Adrenal gland (tissue), 12 donors: ENCODE data around the gene FAM83E. TPM values are rescaled to one million over a fixed set of nuclear protein-coding genes. Genes with fewer than 3 reads are reported as not detected.

Experiments used
- DNase-seq, 7 donors: peaks; one replicate each; pipeline ENCODE4 v3.0.0-alpha.2; 2019 to 2020
- H3K27ac ChIP-seq, 5 donors: fragments of 200-600 bp; sonication (generic) in 4 of 5; 1 replicate in 3 of 5; 2 replicates in 2 of 5; pipeline versions ENCODE4 v1.5.1 to v1.8.0; 2016 to 2020; ENCODE audit warnings: mild to moderate bottlenecking in 1 of 5
- H3K27me3 ChIP-seq: fragments of 200-600 bp; 2 replicates; pipeline ENCODE4 v1.8.0; 2021
- H3K36me3 ChIP-seq, 2 donors: fragments of 200-600 bp; replicated peaks in 1 of 2; 1 replicate in 1 of 2; 2 replicates in 1 of 2; pipeline versions ENCODE4 v1.5.1 to v1.8.0; 2018 to 2022
- H3K4me1 ChIP-seq, 2 donors: fragments of 200-600 bp; replicated peaks in 1 of 2; 1 replicate in 1 of 2; 2 replicates in 1 of 2; pipeline versions ENCODE4 v1.5.1 to v1.8.0; 2018 to 2021
- H3K4me3 ChIP-seq, 4 donors: fragments of 200-600 bp; sonication (generic) in 3 of 4; one replicate each; pipeline ENCODE4 v1.5.1; 2016 to 2018
- H3K9me3 ChIP-seq, 3 donors: fragments of 200-600 bp; sonication (generic) in 1 of 3; replicated peaks in 1 of 3; 1 replicate in 2 of 3; 2 replicates in 1 of 3; pipeline versions ENCODE4 v1.5.1 to v1.8.0; 2016 to 2021
- CTCF ChIP-seq, 6 experiments: fragments of 450-650 bp in 4 of 6; fragments of 200-600 bp in 2 of 6; sonication (generic) in 1 of 6; IDR thresholded peaks; 1 replicate in 5 of 6; 2 replicates in 1 of 6; pipeline versions ENCODE4 v1.5.1 to v1.8.0; 2016 to 2021; ENCODE audit warnings: antibody characterized with exemption in 6 of 6, mild to moderate bottlenecking in 2 of 6, moderate library complexity in 1 of 6
- POLR2A ChIP-seq, 2 donors: fragments of 450-650 bp; IDR thresholded peaks; one replicate each; pipeline ENCODE4 v1.6.1; 2017; ENCODE audit warnings: antibody characterized with exemption in 2 of 2, mild to moderate bottlenecking in 2 of 2, moderate library complexity in 1 of 2
- WGBS, 4 donors: extraction: QIAGEN DNeasy Blood & Tissue Kit in 2 of 4; methylation state at CpG; one replicate each; pipeline versions ENCODE4 v1.1.5 to v1.1.7; 2013 to 2017; 5-methylcytosine and 5-hydroxymethylcytosine counted together
- intact Hi-C, 2 donors: fragments of 100-400 bp; cut with DNase I; formaldehyde crosslinking; loops; one replicate each; pipeline versions ENCODE4 v1.14.1 to v1.15.0; 2022 to 2023
- polyA plus RNA-seq, 3 donors: library from polyadenylated mRNA; stranded (reverse); fragments of 200-250 nt in 2 of 3; fragments of 350-450 nt in 1 of 3; fragmentation: Illumina TruSeq in 1 of 3; extraction: RNeasy Lipid Tissue Mini Kit (QIAGEN cat#74804) in 1 of 3; gene quantifications; one replicate each; pipeline ENCODE4 v1.2.3, GENCODE V29; 2013 to 2014
- total RNA-seq, 9 donors: library from RNA; depleted of rRNA in 4 of 9; stranded (reverse); fragments of >200 nt in 4 of 9; fragments of 120-200 nt in 1 of 9; fragmentation: NEBNext Ultra II Directional in 1 of 9; extraction: Animal tissue kit (Norgen Biotek cat#: 25700) in 1 of 9; gene quantifications; one replicate each; pipeline versions ENCODE4 v1.1.0 to v1.2.4, GENCODE V29; 2013 to 2023
- donor health status: healthy with polysubstance abuse.
- donor health status: Bipolar disorder and iron deficiency.
- donor health status: DM: yes; HTN: yes; CAD: no.
- donor health status: DM: no; HTN: no; CAD: no.
- donor health status: DM: no; HTN: no; CAD: no.
- donor health status: DM: yes; HTN: yes; CAD: no.

Gene FAM83E
- total and polyA plus RNA-seq, 12 donors = 0.17 to 1.6 (median 0.49) TPM; not detected in 8

GRCh38 chr19:48571378-48572162 is 43.3 kb downstream of the FAM83E start:
- Histone ChIP-seq H3K27me3 (no peaks in the 10 kb centered on the region), H3K9me3 (no peaks in the 10 kb centered on the region), H3K36me3 (no peaks in the 10 kb centered on the region), H3K4me3 (no peak overlapping the region), H3K27ac (no peak overlapping the region), H3K4me1 (peaks cover 0 to 10% of the 10 kb centered on the region in 2 donors)
- TF ChIP-seq POLR2A (IDR thresholded peaks at IDR 0.05) (no peak), CTCF (IDR thresholded peaks at IDR 0.05) (no peak)
- no peak for DNase-seq
- WGBS, 4 donors = 68 to 82% (median 72%) methylated on average over 4 to 5 of the region's 5 CpGs
- intact Hi-C loops = no loop called here

- 59 to 71% (median 61%) methylated on average over 8 to 11 of the region's 11 CpGs for WGBS, 4 donors
- intact Hi-C loops = no loop called here
These were observed 45.1 kb downstream of the FAM83E start for GRCh38 chr19:48569814-48570213.

GRCh38 chr19:48568345-48568886 is 46.5 kb downstream of the FAM83E start:
- Histone ChIP-seq H3K27ac (peak overlapping the region in 4 of 5 donors; percentile 52 to 78 (median 74)), H3K27me3 (no peaks in the 10 kb centered on the region), H3K36me3 (no peaks in the 10 kb centered on the region), H3K4me1 (peaks cover 0 to 10% of the 10 kb centered on the region in 2 donors), H3K9me3 (no peaks in the 10 kb centered on the region), H3K4me3 (no peak overlapping the region)
- TF ChIP-seq POLR2A (IDR thresholded peaks at IDR 0.05) = peak in 1 of 2 donors; percentile 67
- no peak for TF ChIP-seq CTCF (IDR thresholded peaks at IDR 0.05)
- WGBS, 4 donors = 2 to 14% (median 5%) methylated on average over 9 to 19 of the region's 19 CpGs
- DNase-seq = peak; percentile 84 to 98 (median 95)
- intact Hi-C loops = no loop called here

More at GRCh38 chr19:48569814-48570213, 45.1 kb downstream of the FAM83E start:
- Histone ChIP-seq H3K4me1 (peaks cover 0 to 10% of the 10 kb centered on the region in 2 donors), H3K27ac (no peak overlapping the region), H3K9me3 (no peaks in the 10 kb centered on the region), H3K27me3 (no peaks in the 10 kb centered on the region), H3K4me3 (no peak overlapping the region), H3K36me3 (no peaks in the 10 kb centered on the region)
- no peak for DNase-seq
- TF ChIP-seq POLR2A (IDR thresholded peaks at IDR 0.05) (no peak), CTCF (IDR thresholded peaks at IDR 0.05) (no peak)

- no peak overlapping the region for H3K4me3 ChIP-seq
- intact Hi-C loops = no loop called here
- peaks cover 0 to 10% of the 10 kb centered on the region in 2 donors for H3K4me1 ChIP-seq
- no peak overlapping the region for H3K27ac ChIP-seq
- H3K9me3 ChIP-seq = no peaks in the 10 kb centered on the region
- no peaks in the 10 kb centered on the region for H3K36me3 ChIP-seq
- no peaks in the 10 kb centered on the region for H3K27me3 ChIP-seq
- DNase-seq = peak in 1 of 7 donors; percentile 44
- WGBS, 4 donors = 68 to 86% (median 78%) methylated on average over 7 of the region's 7 CpGs
- TF ChIP-seq POLR2A (IDR thresholded peaks at IDR 0.05) (no peak), CTCF (IDR thresholded peaks at IDR 0.05) (no peak)
These were observed 49.8 kb downstream of the FAM83E start for GRCh38 chr19:48565090-48565489.

Other genes with a start within 250 kb of the FAM83E start
- 100 to 1,000 TPM in 7 of 9 donors, 10 to 100 TPM in 2; 63.4 to 201 (median 161) TPM for gene KDELR1, start 223.5 kb downstream of the FAM83E start, total RNA-seq
- 100 to 1,000 TPM; 110 to 146 (median 126) TPM for gene KDELR1, start 223.5 kb downstream of the FAM83E start, polyA plus RNA-seq
- 1 to 10 TPM in 3 of 9 donors, under 1 TPM in 6; 0.12 to 1.8 (median 0.57) TPM for gene GRIN2D, start 221.4 kb downstream of the FAM83E start, total RNA-seq
- 1 to 10 TPM in 1 of 3 donors, under 1 TPM in 2; 0.11 to 1.0 (median 0.64) TPM for gene GRIN2D, start 221.4 kb downstream of the FAM83E start, polyA plus RNA-seq
- gene GRWD1, start 169.1 kb downstream of the FAM83E start, total RNA-seq = 10 to 100 TPM in 8 of 9 donors, 1 to 10 TPM in 1; 8.5 to 48.4 (median 27.8) TPM
- 10 to 100 TPM in 1 of 3 donors, 1 to 10 TPM in 2; 6.6 to 15.7 (median 7.5) TPM for gene GRWD1, start 169.1 kb downstream of the FAM83E start, polyA plus RNA-seq
- under 1 TPM; 0.09 to 0.83 (median 0.44) TPM for gene KCNJ14, start 159.5 kb downstream of the FAM83E start, total RNA-seq
- under 1 TPM; 0.16 to 0.56 (median 0.34) TPM for gene KCNJ14, start 159.5 kb downstream of the FAM83E start, polyA plus RNA-seq
- 10 to 100 TPM; 28.5 to 93.5 (median 53.7) TPM for gene CYTH2, start 145.7 kb downstream of the FAM83E start, total RNA-seq
- 10 to 100 TPM; 26.3 to 91.7 (median 51.8) TPM for gene CYTH2, start 145.7 kb downstream of the FAM83E start, polyA plus RNA-seq
- 1 to 10 TPM in 7 of 9 donors, under 1 TPM in 2; 0.06 to 4.4 (median 2.2) TPM for gene LMTK3, start 103.2 kb downstream of the FAM83E start, total RNA-seq
- 10 to 100 TPM in 1 of 3 donors, 1 to 10 TPM in 1, under 1 TPM in 1; 0.57 to 15.1 (median 2.3) TPM for gene LMTK3, start 103.2 kb downstream of the FAM83E start, polyA plus RNA-seq
- gene SULT2B1, start 62.9 kb downstream of the FAM83E start, total RNA-seq = 1 to 10 TPM in 2 of 9 donors, under 1 TPM in 4, not detected in 3; 0.22 to 1.4 (median 0.49) TPM
- gene SULT2B1, start 62.9 kb downstream of the FAM83E start, polyA plus RNA-seq = under 1 TPM; 0.24 to 0.88 (median 0.72) TPM
- not detected for gene SPACA4, start 8.3 kb downstream of the FAM83E start, total RNA-seq
- gene SPACA4, start 8.3 kb downstream of the FAM83E start, polyA plus RNA-seq = not detected
- gene RPL18, start 4.1 kb upstream of the FAM83E start, total RNA-seq = 1,000 to 10,000 TPM; 1,183 to 3,315 (median 1,689) TPM
- gene RPL18, start 4.1 kb upstream of the FAM83E start, polyA plus RNA-seq = 1,000 to 10,000 TPM in 2 of 3 donors, 100 to 1,000 TPM in 1; 575 to 5,137 (median 3,671) TPM
- 10 to 100 TPM; 11.7 to 27.9 (median 17.9) TPM for gene SPHK2, start 4.4 kb upstream of the FAM83E start, total RNA-seq
- 10 to 100 TPM in 2 of 3 donors, 1 to 10 TPM in 1; 4.3 to 29.9 (median 12.6) TPM for gene SPHK2, start 4.4 kb upstream of the FAM83E start, polyA plus RNA-seq
- gene DBP, start 22.3 kb upstream of the FAM83E start, total RNA-seq = 10 to 100 TPM; 24.3 to 78.3 (median 49.2) TPM
- 10 to 100 TPM; 11.5 to 80.6 (median 57.9) TPM for gene DBP, start 22.3 kb upstream of the FAM83E start, polyA plus RNA-seq
- 10 to 100 TPM in 8 of 9 donors, 1 to 10 TPM in 1; 6.0 to 44.2 (median 21.7) TPM for gene CA11, start 31.1 kb upstream of the FAM83E start, total RNA-seq
- gene CA11, start 31.1 kb upstream of the FAM83E start, polyA plus RNA-seq = 100 to 1,000 TPM in 1 of 3 donors, 10 to 100 TPM in 2; 17.7 to 125 (median 50.4) TPM
- 1 to 10 TPM in 1 of 9 donors, under 1 TPM in 5, not detected in 3; 0.11 to 2.4 (median 0.42) TPM for gene NTN5, start 57.9 kb upstream of the FAM83E start, total RNA-seq
- 1 to 10 TPM in 2 of 3 donors, under 1 TPM in 1; 0.11 to 2.4 (median 1.1) TPM for gene NTN5, start 57.9 kb upstream of the FAM83E start, polyA plus RNA-seq
- not detected for gene FUT2, start 80.9 kb upstream of the FAM83E start, total RNA-seq
- gene FUT2, start 80.9 kb upstream of the FAM83E start, polyA plus RNA-seq = under 1 TPM in 2 of 3 donors, not detected in 1; 0.03 to 0.24 TPM
- 10 to 100 TPM in 8 of 9 donors, 1 to 10 TPM in 1; 9.4 to 45.9 (median 23.4) TPM for gene MAMSTR, start 104.6 kb upstream of the FAM83E start, total RNA-seq
- 10 to 100 TPM in 2 of 3 donors, 1 to 10 TPM in 1; 8.9 to 57.9 (median 31.9) TPM for gene MAMSTR, start 104.6 kb upstream of the FAM83E start, polyA plus RNA-seq
- gene RASIP1, start 125.5 kb upstream of the FAM83E start, total RNA-seq = 10 to 100 TPM in 8 of 9 donors, 1 to 10 TPM in 1; 7.3 to 23.1 (median 16.7) TPM
- gene RASIP1, start 125.5 kb upstream of the FAM83E start, polyA plus RNA-seq = 10 to 100 TPM in 2 of 3 donors, 1 to 10 TPM in 1; 5.1 to 38.9 (median 34.6) TPM
- 1 to 10 TPM in 3 of 9 donors, under 1 TPM in 3, not detected in 3; 0.70 to 2.9 (median 1.4) TPM for gene IZUMO1, start 131.8 kb upstream of the FAM83E start, total RNA-seq
- gene IZUMO1, start 131.8 kb upstream of the FAM83E start, polyA plus RNA-seq = 1 to 10 TPM in 2 of 3 donors, under 1 TPM in 1; 0.59 to 1.2 (median 1.2) TPM
- 1 to 10 TPM; 1.3 to 4.5 (median 2.3) TPM for gene FUT1, start 137.6 kb upstream of the FAM83E start, total RNA-seq
- gene FUT1, start 137.6 kb upstream of the FAM83E start, polyA plus RNA-seq = 1 to 10 TPM; 1.2 to 1.9 (median 1.7) TPM
- not detected for gene FGF21, start 140.4 kb upstream of the FAM83E start, total RNA-seq
- gene FGF21, start 140.4 kb upstream of the FAM83E start, polyA plus RNA-seq = not detected
- gene BCAT2, start 196.0 kb upstream of the FAM83E start, total RNA-seq = 100 to 1,000 TPM in 7 of 9 donors, 10 to 100 TPM in 2; 57.5 to 163 (median 107) TPM
- 100 to 1,000 TPM in 1 of 3 donors, 10 to 100 TPM in 2; 82.9 to 114 (median 87.6) TPM for gene BCAT2, start 196.0 kb upstream of the FAM83E start, polyA plus RNA-seq
- 10 to 100 TPM; 18.9 to 63.0 (median 40.1) TPM for gene HSD17B14, start 221.4 kb upstream of the FAM83E start, total RNA-seq
- gene HSD17B14, start 221.4 kb upstream of the FAM83E start, polyA plus RNA-seq = 100 to 1,000 TPM in 2 of 3 donors, 1 to 10 TPM in 1; 7.4 to 178 (median 135) TPM